IMR-90 (cell line): ENCODE measurements around the gene ISM1. TPM values are rescaled to one million over a fixed set of nuclear protein-coding genes. Genes with fewer than 3 reads are reported as not detected.

Experiments
- ATAC-seq: fragments of 200-7000 bp; cut with Tn5 transposase; 2 replicates; pipeline ENCODE4 v1.9.1; 2020; ENCODE audit warnings: low read depth, mild to moderate bottlenecking, moderate library complexity
- BruUV-seq: library from RNA; stranded (reverse); fragments of 400-500 nt; replicated peaks from 2 replicates; lab custom pipeline; 2021; lab: Mats Ljungman, UMichigan
- CTCF ChIA-PET: fragments of 300-600 bp; formaldehyde crosslinking; extraction: SDS; loops from one replicate; lab custom pipeline; 2021; ENCODE audit warnings: antibody characterized with exemption; lab: Yijun Ruan, JAX
- POLR2A ChIA-PET: fragments of 300-600 bp; sonication (Branson Sonifier 250); formaldehyde crosslinking; loops from one replicate; lab custom pipeline; 2022; ENCODE audit warnings: antibody characterized with exemption; ENCODE audit not compliant: unreplicated experiment; lab: Charles Lee
- DNase-seq: peaks from one replicate; pipeline ENCODE4 v3.0.0; 2013
- H2AFZ ChIP-seq: replicated peaks from 2 replicates; pipeline ENCODE3; 2013; ENCODE audit warnings: low read length, mild to moderate bottlenecking; ENCODE audit not compliant: poor library complexity
- H2AK5ac ChIP-seq: 2 replicates; pipeline ENCODE4 v1.6.1; 2013; ENCODE audit warnings: low read depth, low read length, inconsistent platforms
- H2AK9ac ChIP-seq: replicated peaks from 2 replicates; pipeline ENCODE3; 2013; ENCODE audit warnings: mild to moderate bottlenecking, low read depth, low read length, moderate library complexity; ENCODE audit not compliant: poor library complexity
- H2BK120ac ChIP-seq: 2 replicates; pipeline ENCODE4 v1.6.1; 2013; ENCODE audit warnings: low read depth, low read length, inconsistent platforms
- H2BK15ac ChIP-seq: 3 replicates; pipeline ENCODE4 v1.6.1; 2013; ENCODE audit warnings: low read depth, low read length, inconsistent platforms
- H2BK20ac ChIP-seq: 2 replicates; pipeline ENCODE4 v1.6.1; 2013; ENCODE audit warnings: low read depth, mild to moderate bottlenecking, inconsistent platforms, low read length, moderate library complexity
- H2BK5ac ChIP-seq: 2 replicates; pipeline ENCODE4 v1.6.1; 2013; ENCODE audit warnings: mild to moderate bottlenecking, low read depth, low read length, inconsistent platforms; ENCODE audit not compliant: poor library complexity, severe bottlenecking
- H3K14ac ChIP-seq: replicated peaks from 2 replicates; pipeline ENCODE4 v1.6.1; 2013; ENCODE audit warnings: low read depth, low read length, inconsistent platforms
- H3K18ac ChIP-seq: 2 replicates; pipeline ENCODE4 v1.6.1; 2013; ENCODE audit warnings: low read depth, low read length, control low read depth
- H3K23ac ChIP-seq: 2 replicates; pipeline ENCODE4 v1.6.1; 2013; ENCODE audit warnings: low read depth, low read length, inconsistent platforms
- H3K27ac ChIP-seq: 2 replicates; pipeline ENCODE4 v1.5.1; 2013; ENCODE audit warnings: mild to moderate bottlenecking, control low read depth, low read length; ENCODE audit not compliant: insufficient read depth
- H3K27me3 ChIP-seq: 2 replicates; pipeline ENCODE4 v1.6.1; 2013; ENCODE audit warnings: low read length; ENCODE audit not compliant: control insufficient read depth, insufficient read depth
- H3K36me3 ChIP-seq: 2 replicates; pipeline ENCODE4 v1.6.1; 2013; ENCODE audit warnings: low read length, mixed read lengths; ENCODE audit not compliant: control insufficient read depth, insufficient read depth
- H3K4ac ChIP-seq: 2 replicates; pipeline ENCODE4 v1.6.1; 2013; ENCODE audit warnings: low read depth, low read length, inconsistent platforms
- H3K4me1 ChIP-seq: 2 replicates; pipeline ENCODE4 v1.6.1; 2013; ENCODE audit warnings: low read length, mixed read lengths; ENCODE audit not compliant: control insufficient read depth, insufficient read depth
- H3K4me2 ChIP-seq: 2 replicates; pipeline ENCODE4 v1.6.1; 2013; ENCODE audit warnings: low read depth, mild to moderate bottlenecking, control low read depth, low read length, moderate library complexity
- H3K4me3 ChIP-seq: 2 replicates; pipeline ENCODE4 v1.5.1; 2013; ENCODE audit warnings: low read depth, mild to moderate bottlenecking, control low read depth, low read length, moderate library complexity; ENCODE audit not compliant: insufficient read depth
- H3K56ac ChIP-seq: 2 replicates; pipeline ENCODE4 v1.6.1; 2013; ENCODE audit warnings: low read length, inconsistent platforms; ENCODE audit not compliant: insufficient read depth; ENCODE audit errors: extremely low read depth
- H3K79me1 ChIP-seq, 2 experiments: 2 replicates each; pipeline ENCODE4 v1.6.1; 2013; ENCODE audit warnings: low read length in 2 of 2, inconsistent platforms in 1 of 2, low read depth in 1 of 2
- H3K9ac ChIP-seq: 2 replicates; pipeline ENCODE4 v1.6.1; 2013; ENCODE audit warnings: low read depth, low read length, control low read depth
- H3K9me1 ChIP-seq: 2 replicates; pipeline ENCODE4 v1.6.1; 2013; ENCODE audit warnings: low read length, inconsistent platforms; ENCODE audit not compliant: insufficient read depth
- H3K9me3 ChIP-seq: 2 replicates; pipeline ENCODE4 v1.6.1; 2013; ENCODE audit warnings: low read length; ENCODE audit not compliant: control insufficient read depth, insufficient read depth
- H4K20me1 ChIP-seq: 2 replicates; pipeline ENCODE4 v1.6.1; 2013; ENCODE audit warnings: low read length, inconsistent platforms; ENCODE audit not compliant: insufficient read depth
- H4K5ac ChIP-seq: 2 replicates; pipeline ENCODE4 v1.6.1; 2013; ENCODE audit warnings: mild to moderate bottlenecking, low read depth, low read length, control low read depth
- H4K8ac ChIP-seq, 2 experiments: 2 replicates each; pipeline ENCODE4 v1.6.1; 2013; ENCODE audit warnings: low read depth in 2 of 2, low read length in 2 of 2, control low read depth in 1 of 2, inconsistent platforms in 1 of 2
- H4K91ac ChIP-seq: 2 replicates; pipeline ENCODE4 v1.6.1; 2013; ENCODE audit warnings: low read depth, low read length, inconsistent platforms; ENCODE audit not compliant: insufficient read depth
- BHLHE40 ChIP-seq: fragments of 150-350 bp; IDR thresholded peaks from 2 replicates; pipeline ENCODE4 v1.6.1; 2016; ENCODE audit warnings: mild to moderate bottlenecking, low read depth, low read length
- CEBPB ChIP-seq: IDR thresholded peaks from 2 replicates; pipeline ENCODE4 v1.6.1; 2012; ENCODE audit warnings: low read depth, low read length, improper control_type of control experiment
- CHD1 ChIP-seq: IDR thresholded peaks from 2 replicates; pipeline ENCODE4 v1.6.1; 2012; ENCODE audit warnings: low read depth, low read length, improper control_type of control experiment
- CTCF ChIP-seq: conservative IDR thresholded peaks from 2 replicates; pipeline ENCODE4 v1.5.1; 2012; ENCODE audit warnings: mild to moderate bottlenecking, low read depth, low read length, improper control_type of control experiment
- ELK1 ChIP-seq: fragments of 150-350 bp; IDR thresholded peaks from 2 replicates; pipeline ENCODE4 v1.6.1; 2016; ENCODE audit warnings: low read depth, mild to moderate bottlenecking, low read length, moderate library complexity, borderline replicate concordance
- FOS ChIP-seq: fragments of 150-350 bp; IDR thresholded peaks from 2 replicates; pipeline ENCODE4 v1.6.1; 2016; ENCODE audit warnings: low read depth, low read length
- MAFK ChIP-seq: IDR thresholded peaks from 2 replicates; pipeline ENCODE4 v1.6.1; 2012; ENCODE audit warnings: low read depth, low read length, improper control_type of control experiment
- MAZ ChIP-seq: IDR thresholded peaks from 2 replicates; pipeline ENCODE4 v1.6.1; 2012; ENCODE audit warnings: low read depth, mild to moderate bottlenecking, low read length, improper control_type of control experiment, moderate library complexity, borderline replicate concordance
- MXI1 ChIP-seq: IDR thresholded peaks from 2 replicates; pipeline ENCODE4 v1.6.1; 2012; ENCODE audit warnings: low read depth, mild to moderate bottlenecking, low read length, moderate library complexity, borderline replicate concordance
- NFE2L2 ChIP-seq: fragments of 150-350 bp; IDR thresholded peaks from 2 replicates; pipeline ENCODE4 v1.6.1; 2016; ENCODE audit warnings: low read depth, mild to moderate bottlenecking, low read length
- POLR2A ChIP-seq: IDR thresholded peaks from 2 replicates; pipeline ENCODE4 v1.6.1; 2012; ENCODE audit warnings: mild to moderate bottlenecking, low read depth, low read length
- RAD21 ChIP-seq: IDR thresholded peaks from 2 replicates; pipeline ENCODE4 v1.6.1; 2012; ENCODE audit warnings: low read length, improper control_type of control experiment
- RCOR1 ChIP-seq: IDR thresholded peaks from 2 replicates; pipeline ENCODE4 v1.6.1; 2012; ENCODE audit warnings: mild to moderate bottlenecking, low read length, improper control_type of control experiment; ENCODE audit not compliant: insufficient replicate concordance
- RFX5 ChIP-seq: IDR thresholded peaks from 2 replicates; pipeline ENCODE4 v1.8.0; 2012; ENCODE audit warnings: low read depth, mild to moderate bottlenecking, low read length, moderate library complexity
- SMC3 ChIP-seq: fragments of 150-350 bp; IDR thresholded peaks from 2 replicates; pipeline ENCODE4 v1.6.1; 2016; ENCODE audit warnings: low read depth, mild to moderate bottlenecking, antibody characterized with exemption, low read length, moderate library complexity
- USF2 ChIP-seq: fragments of 150-350 bp; IDR thresholded peaks from 2 replicates; pipeline ENCODE4 v1.6.1; 2017; ENCODE audit warnings: mild to moderate bottlenecking, antibody characterized with exemption, low read length, low read depth
- WGBS, 2 experiments: methylation state at CpG; one replicate each; pipeline versions ENCODE4 v1.1.5 to v1.1.7; 2013; ENCODE audit warnings: missing lambda C conversion rate in 2 of 2; ENCODE audit not compliant: insufficient read length in 1 of 2; ENCODE audit errors: extremely low coverage in 2 of 2; 5-methylcytosine and 5-hydroxymethylcytosine counted together
- dilution Hi-C: fragments of 300-500 bp; cut with HindIII; formaldehyde crosslinking; loops from one replicate; pipeline ENCODE4 v1.14.3; 2018; ENCODE audit warnings: low sequenced_read_pairs; ENCODE audit not compliant: unreplicated experiment
- in situ Hi-C: fragments of 300-500 bp; cut with MboI; formaldehyde crosslinking; loops from 3 replicates; pipeline ENCODE4 v1.14.3; 2019; ENCODE audit warnings: low sequenced_read_pairs, inconsistent platforms, mixed read lengths
- intact Hi-C: fragments of 100-400 bp; cut with micrococcal nuclease; formaldehyde crosslinking; loops from 2 replicates; pipeline ENCODE4 v1.10.0; 2022
- polyA plus RNA-seq, 3 experiments: library from polyadenylated mRNA; depleted of rRNA; stranded (reverse); fragments of >200 nt; gene quantifications; 2 replicates each; pipeline ENCODE4 v1.2.3, GENCODE V29; 2012; ENCODE audit warnings: low replicate concordance in 1 of 3
- total RNA-seq: library from RNA; depleted of rRNA; stranded (reverse); fragments of >200 nt; gene quantifications from 2 replicates; pipeline ENCODE4 v1.2.3, GENCODE V29; 2012

ISM1 gene
- total and polyA plus RNA-seq, 2 of the 4 experiments (the other 2 are of a cell fraction) = not detected

GRCh38 chr20:13255356-13255755 is 34.3 kb downstream of the ISM1 start:
- dilution Hi-C loops (no loop called here), in situ Hi-C loops (no loop called here)

More at GRCh38 chr20:13255356-13255755, 34.3 kb downstream of the ISM1 start:
- no peaks in the 10 kb centered on the region; the same call in 1 of the 2 replicates for H3K27me3 ChIP-seq
- H3K36me3 ChIP-seq = no peaks in the 10 kb centered on the region
- no peak overlapping the region for H3K18ac ChIP-seq
- H4K91ac ChIP-seq = no peak overlapping the region
- ChIA-PET CTCF (no interaction called here), POLR2A (no interaction called here)
- H3K4me2 ChIP-seq = no peak overlapping the region
- no peak overlapping the region for H3K4ac ChIP-seq
- H4K8ac ChIP-seq = no peak overlapping the region
- H3K79me1 ChIP-seq = no peaks in the 10 kb centered on the region
- no peak overlapping the region for H3K9ac ChIP-seq
- DNase-seq = no peak
- H3K56ac ChIP-seq = no peak overlapping the region
- no peaks in the 10 kb centered on the region for H3K9me3 ChIP-seq
- TF ChIP-seq CEBPB = no peak
- no peak for TF ChIP-seq MAZ
- TF ChIP-seq RCOR1 = no peak
- TF ChIP-seq RFX5 = no peak
- TF ChIP-seq MAFK = no peak
- no peak for TF ChIP-seq RAD21
- no peak for TF ChIP-seq CTCF
- TF ChIP-seq NFE2L2 = no peak
- TF ChIP-seq MXI1 = no peak
- TF ChIP-seq USF2 = no peak
- no peak for TF ChIP-seq SMC3
- TF ChIP-seq BHLHE40 = no peak
- no peak for TF ChIP-seq POLR2A
- no peak for TF ChIP-seq CHD1
- TF ChIP-seq ELK1 = no peak
- no peak for TF ChIP-seq FOS
- H3K23ac ChIP-seq = no peak overlapping the region
- no peak overlapping the region for H3K14ac ChIP-seq
- H4K20me1 ChIP-seq = no peaks in the 10 kb centered on the region
- H3K27ac ChIP-seq = no peak overlapping the region
- no peak overlapping the region for H3K4me3 ChIP-seq
- no peak overlapping the region for H2BK5ac ChIP-seq
- BruUV-seq = no TSS peak
- H2BK120ac ChIP-seq = no peak overlapping the region
- H2AK5ac ChIP-seq = no peak overlapping the region
- H2BK15ac ChIP-seq = no peak overlapping the region
- no peaks in the 10 kb centered on the region for H3K9me1 ChIP-seq
- ATAC-seq = no peak
- no peaks in the 10 kb centered on the region for H3K4me1 ChIP-seq
- no peak overlapping the region for H2AK9ac ChIP-seq
- intact Hi-C loops = no loop called here
- no peak overlapping the region for H4K5ac ChIP-seq
- no peak overlapping the region for H2BK20ac ChIP-seq
- no CpG with 5 or more reads among the region's 1 CpG for WGBS, 2 experiments
- no peak overlapping the region for H2AFZ ChIP-seq
